Natural killer cell (primary cell): ENCODE results near the gene SLC13A1. TPM values are rescaled to one million over a fixed set of nuclear protein-coding genes. Genes with fewer than 3 reads are reported as not detected.
"Not testable (repeated sequence)": the region's sequence is repeated elsewhere in the genome, so short reads cannot be mapped to it uniquely, and the experiment has no call there.

Experiments used
- ATAC-seq, 3 donors: fragments of 150-1000 bp in 2 of 3; fragments of 200-7000 bp in 1 of 3; cut with Tn5 transposase; 1 replicate in 1 of 3; 2 replicates in 2 of 3; pipeline ENCODE4 v1.10.0; 2021; ENCODE audit warnings: mild to moderate bottlenecking in 2 of 3, moderate library complexity in 2 of 3
- DNase-seq, 2 donors: peaks; one replicate each; pipeline versions ENCODE4 v3.0.0 to v3.0.0-alpha.2; 2013 to 2021; ENCODE audit warnings: mixed read lengths in 1 of 2
- H3K27ac ChIP-seq: one replicate; pipeline ENCODE4 v1.5.1; 2013; ENCODE audit warnings: mild to moderate bottlenecking, low read length
- H3K27me3 ChIP-seq: one replicate; pipeline ENCODE4 v1.6.1; 2013; ENCODE audit warnings: low read length; ENCODE audit not compliant: control insufficient read depth, insufficient read depth
- H3K36me3 ChIP-seq: one replicate; pipeline ENCODE4 v1.6.1; 2013; ENCODE audit warnings: low read length; ENCODE audit not compliant: control insufficient read depth, insufficient read depth
- H3K4me1 ChIP-seq: one replicate; pipeline ENCODE4 v1.6.1; 2013; ENCODE audit warnings: low read length; ENCODE audit not compliant: control insufficient read depth, insufficient read depth
- H3K4me3 ChIP-seq: one replicate; pipeline ENCODE4 v1.5.1; 2013; ENCODE audit warnings: low read length
- H3K9me3 ChIP-seq: one replicate; pipeline ENCODE4 v1.6.1; 2013; ENCODE audit warnings: low read length; ENCODE audit not compliant: control insufficient read depth, insufficient read depth
- H3K27ac Mint-ChIP-seq, 2 donors: one replicate each; pipeline ENCODE4 v1.8.0; 2022; ENCODE audit warnings: mild to moderate bottlenecking in 2 of 2, mixed read lengths in 2 of 2, moderate library complexity in 1 of 2
- H3K27me3 Mint-ChIP-seq, 2 donors: one replicate each; pipeline ENCODE4 v1.8.0; 2022; ENCODE audit warnings: low read depth in 2 of 2, mixed read lengths in 2 of 2
- H3K36me3 Mint-ChIP-seq: one replicate; pipeline ENCODE4 v1.8.0; 2022; ENCODE audit warnings: mixed read lengths
- H3K4me1 Mint-ChIP-seq, 2 donors: one replicate each; pipeline ENCODE4 v1.8.0; 2022; ENCODE audit warnings: mixed read lengths in 2 of 2
- H3K4me3 Mint-ChIP-seq: one replicate; pipeline ENCODE4 v1.8.0; 2022; ENCODE audit warnings: mild to moderate bottlenecking, moderate library complexity, mixed read lengths
- H3K9me3 Mint-ChIP-seq, 2 donors: one replicate each; pipeline ENCODE4 v1.8.0; 2022; ENCODE audit warnings: mixed read lengths in 2 of 2
- WGBS: methylation state at CpG from one replicate; pipeline ENCODE4 v1.1.7; 2013; ENCODE audit warnings: missing lambda C conversion rate; ENCODE audit not compliant: insufficient coverage; 5-methylcytosine and 5-hydroxymethylcytosine counted together
- intact Hi-C: fragments of 100-400 bp; cut with micrococcal nuclease; formaldehyde crosslinking; loops from one replicate; pipeline ENCODE4 v1.14.2; 2022
- total RNA-seq, 4 donors: library from RNA; stranded (reverse); fragments of 120-200 nt in 1 of 4; gene quantifications; one replicate each; pipeline versions ENCODE4 v1.2.3 to v1.2.4, GENCODE V29; 2013 to 2022
- TF ChIP-seq, protein P1 (sequence below): fragments of 200-600 bp; IDR thresholded peaks from one replicate; pipeline ENCODE4 v1.8.0; 2022; ENCODE audit warnings: antibody characterized with exemption

The SLC13A1 gene
- total RNA-seq, 3 donors from 2014 or later (not counting 1 experiment from before 2014, with no cell fraction given) = not detected

DNA sequence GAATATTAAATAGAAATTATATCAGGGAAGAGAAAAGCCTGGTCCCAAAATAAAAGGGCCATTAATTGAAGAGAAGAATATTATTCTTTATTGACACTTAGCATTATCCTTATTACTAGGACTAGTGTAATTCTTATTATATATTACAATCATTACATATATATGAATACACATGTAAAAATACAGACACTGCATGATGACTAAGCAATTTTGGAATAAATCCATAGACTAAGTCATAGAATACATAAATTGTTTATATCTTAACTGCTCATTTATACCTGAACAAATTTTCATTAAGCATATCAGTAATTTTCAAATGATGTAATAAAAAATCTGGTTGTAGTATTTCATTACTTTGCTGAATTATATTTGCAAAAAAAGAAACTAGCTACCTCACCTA is 29.7 kb upstream of the SLC13A1 start:
- DNase-seq (no peak), ATAC-seq (no peak)
- Histone ChIP-seq H3K27ac (no peak overlapping the region), H3K4me3 (no peak overlapping the region), H3K27me3 (no peaks in the 10 kb centered on the region), H3K4me1 (no peaks in the 10 kb centered on the region), H3K9me3 (no peaks in the 10 kb centered on the region), H3K36me3 (no peaks in the 10 kb centered on the region)
- intact Hi-C loops = no loop called here
- peaks cover 9 to 15% of the 10 kb centered on the region in 2 donors for H3K9me3 Mint-ChIP-seq
- no peak overlapping the region for H3K4me3 Mint-ChIP-seq
- no peaks in the 10 kb centered on the region for H3K36me3 Mint-ChIP-seq
- H3K4me1 Mint-ChIP-seq = no peaks in the 10 kb centered on the region
- TF ChIP-seq, protein P1, sequence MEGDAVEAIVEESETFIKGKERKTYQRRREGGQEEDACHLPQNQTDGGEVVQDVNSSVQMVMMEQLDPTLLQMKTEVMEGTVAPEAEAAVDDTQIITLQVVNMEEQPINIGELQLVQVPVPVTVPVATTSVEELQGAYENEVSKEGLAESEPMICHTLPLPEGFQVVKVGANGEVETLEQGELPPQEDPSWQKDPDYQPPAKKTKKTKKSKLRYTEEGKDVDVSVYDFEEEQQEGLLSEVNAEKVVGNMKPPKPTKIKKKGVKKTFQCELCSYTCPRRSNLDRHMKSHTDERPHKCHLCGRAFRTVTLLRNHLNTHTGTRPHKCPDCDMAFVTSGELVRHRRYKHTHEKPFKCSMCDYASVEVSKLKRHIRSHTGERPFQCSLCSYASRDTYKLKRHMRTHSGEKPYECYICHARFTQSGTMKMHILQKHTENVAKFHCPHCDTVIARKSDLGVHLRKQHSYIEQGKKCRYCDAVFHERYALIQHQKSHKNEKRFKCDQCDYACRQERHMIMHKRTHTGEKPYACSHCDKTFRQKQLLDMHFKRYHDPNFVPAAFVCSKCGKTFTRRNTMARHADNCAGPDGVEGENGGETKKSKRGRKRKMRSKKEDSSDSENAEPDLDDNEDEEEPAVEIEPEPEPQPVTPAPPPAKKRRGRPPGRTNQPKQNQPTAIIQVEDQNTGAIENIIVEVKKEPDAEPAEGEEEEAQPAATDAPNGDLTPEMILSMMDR = no peak
- H3K27me3 Mint-ChIP-seq = no peaks in the 10 kb centered on the region
- no peak overlapping the region for H3K27ac Mint-ChIP-seq

DNA sequence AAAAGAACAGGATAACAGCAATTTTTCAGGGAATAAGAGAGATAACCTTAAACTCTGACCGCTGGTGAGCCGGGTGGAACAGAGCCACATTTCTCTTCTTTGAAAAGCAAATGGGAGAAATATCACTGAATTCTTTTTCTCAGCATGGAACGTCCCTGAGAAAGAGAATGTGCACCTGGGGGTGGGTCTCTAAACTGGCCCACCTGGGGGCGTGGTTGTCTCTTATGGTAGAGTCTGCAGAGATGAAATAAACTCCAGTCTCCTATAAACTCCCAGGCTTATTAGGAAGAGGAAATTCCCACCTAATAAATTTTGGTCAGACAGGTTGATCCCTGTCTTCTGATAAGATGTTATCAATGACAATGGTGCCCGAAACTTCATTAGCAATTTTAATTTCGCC is 27.9 kb upstream of the SLC13A1 start:
- H3K4me3 ChIP-seq, H3K27me3 Mint-ChIP-seq, H3K4me3 Mint-ChIP-seq, DNase-seq, H3K27ac ChIP-seq, H3K36me3 ChIP-seq, H3K9me3 ChIP-seq, ATAC-seq, H3K27ac Mint-ChIP-seq, H3K4me1 ChIP-seq, H3K36me3 Mint-ChIP-seq, H3K27me3 ChIP-seq, intact Hi-C loops, H3K4me1 Mint-ChIP-seq: not testable (repeated sequence)
- peaks cover 9 to 13% of the 10 kb centered on the region in 2 donors for H3K9me3 Mint-ChIP-seq
- 88% methylated on average over 5 of the region's 6 CpGs for WGBS

DNA sequence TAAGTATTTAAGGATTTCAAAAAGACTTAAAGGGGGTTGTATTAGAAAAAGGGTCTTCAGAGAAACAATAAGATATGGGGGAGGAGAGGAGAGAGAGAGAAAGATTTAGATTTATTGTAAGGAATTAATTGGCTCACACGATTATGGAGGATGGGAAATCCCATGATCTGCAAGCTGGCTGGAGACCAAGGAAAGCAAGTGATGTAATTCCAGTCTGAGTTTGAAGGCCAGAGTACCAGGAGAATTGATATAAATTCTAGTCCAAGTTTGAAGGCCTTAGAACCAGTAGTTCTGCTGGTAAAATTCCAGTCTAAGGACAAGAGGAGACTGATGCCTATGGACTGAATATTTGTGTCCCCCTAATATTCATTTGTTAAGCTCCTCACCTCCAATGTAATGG is 20.6 kb upstream of the SLC13A1 start:
- Histone ChIP-seq H3K27ac (no peak overlapping the region), H3K4me3 (no peak overlapping the region), H3K9me3 (peaks cover 1% of the 10 kb centered on the region), H3K4me1 (no peaks in the 10 kb centered on the region), H3K27me3 (no peaks in the 10 kb centered on the region), H3K36me3 (no peaks in the 10 kb centered on the region)
- H3K4me1 Mint-ChIP-seq = no peaks in the 10 kb centered on the region
- intact Hi-C loops = no loop called here
- DNase-seq = no peak
- ATAC-seq = no peak
- H3K4me3 Mint-ChIP-seq = no peak overlapping the region
- H3K36me3 Mint-ChIP-seq = no peaks in the 10 kb centered on the region
- no peak overlapping the region for H3K27ac Mint-ChIP-seq
- peaks cover 10 to 24% of the 10 kb centered on the region in 2 donors for H3K9me3 Mint-ChIP-seq
- TF ChIP-seq, protein P1 = no peak
- WGBS = 83% methylated on average over 1 of the region's 1 CpG
- no peaks in the 10 kb centered on the region for H3K27me3 Mint-ChIP-seq

DNA sequence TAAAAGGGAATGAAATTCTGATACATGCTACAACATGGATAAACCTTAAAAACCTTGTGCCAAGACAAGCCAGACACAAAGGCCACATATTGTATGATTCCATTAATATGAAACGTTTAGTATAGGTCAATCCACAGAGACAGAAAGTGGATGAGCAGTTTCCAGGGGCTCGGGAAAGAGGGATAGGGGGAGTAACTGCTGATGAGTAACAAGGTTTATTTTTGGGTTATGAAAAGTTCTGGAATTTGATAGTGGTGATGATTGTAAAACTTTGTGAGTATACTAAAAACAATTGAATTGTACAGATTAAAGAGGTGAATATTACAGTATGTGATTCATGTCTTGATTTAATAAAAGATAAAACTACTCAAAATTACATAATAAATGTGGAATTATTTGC is 19.1 kb upstream of the SLC13A1 start:
- no peaks in the 10 kb centered on the region for H3K36me3 ChIP-seq
- WGBS = 64% methylated on average over 2 of the region's 2 CpGs
- no peak overlapping the region for H3K27ac ChIP-seq
- no peak overlapping the region for H3K4me3 Mint-ChIP-seq
- no peaks in the 10 kb centered on the region for H3K4me1 ChIP-seq
- H3K4me3 ChIP-seq = no peak overlapping the region
- H3K27ac Mint-ChIP-seq = no peak overlapping the region
- H3K27me3 Mint-ChIP-seq = no peaks in the 10 kb centered on the region
- H3K9me3 ChIP-seq = peaks cover 7% of the 10 kb centered on the region
- ATAC-seq (no peak), DNase-seq (no peak)
- TF ChIP-seq, protein P1 = no peak
- H3K36me3 Mint-ChIP-seq = no peaks in the 10 kb centered on the region
- H3K27me3 ChIP-seq = no peaks in the 10 kb centered on the region
- intact Hi-C loops = no loop called here
- peaks cover 14 to 18% of the 10 kb centered on the region in 2 donors for H3K9me3 Mint-ChIP-seq
- no peaks in the 10 kb centered on the region for H3K4me1 Mint-ChIP-seq
